Neural progenitor cell (in vitro differentiated cells): ENCODE data around the gene AMBN. TPM values are rescaled to one million over a fixed set of nuclear protein-coding genes. Genes with fewer than 3 reads are reported as not detected.

Experiments
- DNase-seq: peaks from one replicate; pipeline ENCODE4 v3.0.0-alpha.2; 2016; ENCODE audit warnings: low spot score
- H2AFZ ChIP-seq: fragments of 200-600 bp; sonication (generic); replicated peaks from 2 replicates; pipeline ENCODE4 v1.6.1; 2016; ENCODE audit warnings: antibody characterized with exemption
- H3F3A ChIP-seq: fragments of 200-600 bp; sonication (generic); 2 replicates; pipeline ENCODE4 v1.6.1; 2016; ENCODE audit warnings: antibody characterized with exemption, low read depth
- H3K27ac ChIP-seq: fragments of 200-600 bp; sonication (generic); 2 replicates; pipeline ENCODE4 v1.5.1; 2016; ENCODE audit warnings: mild to moderate bottlenecking
- H3K27me3 ChIP-seq: fragments of 200-600 bp; sonication (generic); 2 replicates; pipeline ENCODE4 v1.6.1; 2016; ENCODE audit warnings: mild to moderate bottlenecking, moderate library complexity
- H3K36me3 ChIP-seq: fragments of 200-600 bp; sonication (generic); 2 replicates; pipeline ENCODE4 v1.5.1; 2016
- H3K4me1 ChIP-seq: fragments of 200-600 bp; sonication (generic); 2 replicates; pipeline ENCODE4 v1.6.1; 2016; ENCODE audit warnings: mixed run types
- H3K4me2 ChIP-seq: fragments of 200-600 bp; sonication (generic); 2 replicates; pipeline ENCODE4 v1.6.1; 2016
- H3K4me3 ChIP-seq: fragments of 200-600 bp; sonication (generic); 2 replicates; pipeline ENCODE4 v1.5.1; 2016
- H3K79me2 ChIP-seq: fragments of 200-600 bp; sonication (generic); 2 replicates; pipeline ENCODE4 v1.6.1; 2016; ENCODE audit warnings: low read depth
- H3K9ac ChIP-seq: fragments of 200-600 bp; sonication (generic); 2 replicates; pipeline ENCODE4 v1.6.1; 2016
- H3K9me3 ChIP-seq: fragments of 200-600 bp; sonication (generic); 2 replicates; pipeline ENCODE4 v1.5.1; 2016; ENCODE audit warnings: low read depth
- H4K20me1 ChIP-seq: fragments of 200-600 bp; sonication (generic); 2 replicates; pipeline ENCODE4 v1.6.1; 2016; ENCODE audit warnings: low read depth
- H3K27ac Mint-ChIP-seq: 3 replicates; pipeline ENCODE4 v1.8.0; 2021; ENCODE audit warnings: mixed read lengths
- H3K27me3 Mint-ChIP-seq: 2 replicates; pipeline ENCODE4 v1.8.0; 2022; ENCODE audit warnings: low read depth, mild to moderate bottlenecking, inconsistent platforms, moderate library complexity, mixed read lengths; ENCODE audit not compliant: insufficient read depth
- H3K36me3 Mint-ChIP-seq: 3 replicates; pipeline ENCODE4 v1.8.0; 2021; ENCODE audit warnings: mixed read lengths
- H3K4me1 Mint-ChIP-seq: 3 replicates; pipeline ENCODE4 v1.8.0; 2021; ENCODE audit warnings: mixed read lengths
- H3K4me3 Mint-ChIP-seq: 3 replicates; pipeline ENCODE4 v1.8.0; 2021; ENCODE audit warnings: mild to moderate bottlenecking, moderate library complexity, mixed read lengths
- H3K9me3 Mint-ChIP-seq: 3 replicates; pipeline ENCODE4 v1.8.0; 2020; ENCODE audit warnings: mixed read lengths
- EZH2 ChIP-seq: fragments of 200-600 bp; sonication (generic); IDR thresholded peaks from 2 replicates; pipeline ENCODE4 v1.6.1; 2017; ENCODE audit warnings: antibody characterized with exemption, mild to moderate bottlenecking, moderate library complexity
- EZH2phosphoT487 ChIP-seq: fragments of 200-600 bp; sonication (generic); IDR thresholded peaks from 2 replicates; pipeline ENCODE4 v1.6.1; 2017; ENCODE audit warnings: antibody characterized with exemption
- total RNA-seq: library from RNA; depleted of rRNA; stranded (reverse); fragments of >200 nt; gene quantifications from 2 replicates; pipeline ENCODE4 v1.2.3, GENCODE V29; 2015; ENCODE audit warnings: low replicate concordance
- TF ChIP-seq, protein P1 (sequence below): fragments of 200-600 bp; sonication (generic); IDR thresholded peaks from 2 replicates; pipeline ENCODE4 v1.5.1; 2017; ENCODE audit warnings: antibody characterized with exemption, mild to moderate bottlenecking

Gene AMBN
- total RNA-seq, 1 donor from 2014 or later, result not detected

DNA sequence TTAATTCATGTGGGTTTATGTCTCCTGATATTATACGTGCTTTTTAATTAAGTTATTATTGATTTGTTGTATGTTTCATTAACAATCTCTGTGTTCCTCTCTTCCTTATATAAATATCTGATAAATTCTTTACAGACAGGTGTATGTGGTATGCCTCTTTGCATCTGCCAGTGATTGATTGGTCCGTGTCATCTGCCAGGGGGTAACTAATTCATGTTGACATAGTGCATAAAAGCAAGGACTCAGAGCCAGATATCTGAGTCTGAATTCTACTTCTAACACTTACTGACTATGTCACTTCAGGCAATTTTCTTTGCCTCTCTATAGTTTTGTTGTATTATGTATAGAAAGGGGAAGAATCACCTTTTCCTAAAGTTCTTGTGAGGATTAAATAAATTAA lies 5.2 kb upstream of the AMBN start:
- Mint-ChIP-seq H3K27ac (no peak overlapping the region), H3K27me3 (peaks cover 2% of the 10 kb centered on the region), H3K4me1 (no peaks in the 10 kb centered on the region), H3K9me3 (no peaks in the 10 kb centered on the region), H3K36me3 (no peaks in the 10 kb centered on the region), H3K4me3 (no peak overlapping the region)
- H3K9ac ChIP-seq, result no peak overlapping the region
- no peak overlapping the region for H2AFZ ChIP-seq
- no peak overlapping the region for H3K4me2 ChIP-seq
- H3K79me2 ChIP-seq, result no peaks in the 10 kb centered on the region
- no peaks in the 10 kb centered on the region for H4K20me1 ChIP-seq
- H3K4me3 ChIP-seq, result no peak overlapping the region
- no peak for DNase-seq
- H3K27me3 ChIP-seq, result no peaks in the 10 kb centered on the region
- H3K36me3 ChIP-seq, result no peaks in the 10 kb centered on the region
- no peak overlapping the region for H3K27ac ChIP-seq
- no peaks in the 10 kb centered on the region for H3F3A ChIP-seq
- TF ChIP-seq EZH2 (no peak), EZH2phosphoT487 (no peak)
- TF ChIP-seq, protein P1, sequence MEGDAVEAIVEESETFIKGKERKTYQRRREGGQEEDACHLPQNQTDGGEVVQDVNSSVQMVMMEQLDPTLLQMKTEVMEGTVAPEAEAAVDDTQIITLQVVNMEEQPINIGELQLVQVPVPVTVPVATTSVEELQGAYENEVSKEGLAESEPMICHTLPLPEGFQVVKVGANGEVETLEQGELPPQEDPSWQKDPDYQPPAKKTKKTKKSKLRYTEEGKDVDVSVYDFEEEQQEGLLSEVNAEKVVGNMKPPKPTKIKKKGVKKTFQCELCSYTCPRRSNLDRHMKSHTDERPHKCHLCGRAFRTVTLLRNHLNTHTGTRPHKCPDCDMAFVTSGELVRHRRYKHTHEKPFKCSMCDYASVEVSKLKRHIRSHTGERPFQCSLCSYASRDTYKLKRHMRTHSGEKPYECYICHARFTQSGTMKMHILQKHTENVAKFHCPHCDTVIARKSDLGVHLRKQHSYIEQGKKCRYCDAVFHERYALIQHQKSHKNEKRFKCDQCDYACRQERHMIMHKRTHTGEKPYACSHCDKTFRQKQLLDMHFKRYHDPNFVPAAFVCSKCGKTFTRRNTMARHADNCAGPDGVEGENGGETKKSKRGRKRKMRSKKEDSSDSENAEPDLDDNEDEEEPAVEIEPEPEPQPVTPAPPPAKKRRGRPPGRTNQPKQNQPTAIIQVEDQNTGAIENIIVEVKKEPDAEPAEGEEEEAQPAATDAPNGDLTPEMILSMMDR, result no peak
- no peaks in the 10 kb centered on the region for H3K4me1 ChIP-seq
- no peaks in the 10 kb centered on the region for H3K9me3 ChIP-seq

GRCh38 chr4:70589785-70590184 lies 2.3 kb upstream of the AMBN start:
- Mint-ChIP-seq H3K27ac (no peak overlapping the region), H3K4me1 (no peaks in the 10 kb centered on the region), H3K9me3 (no peaks in the 10 kb centered on the region), H3K27me3 (peaks cover 2% of the 10 kb centered on the region), H3K36me3 (no peaks in the 10 kb centered on the region), H3K4me3 (no peak overlapping the region)
- no peaks in the 10 kb centered on the region for H3K27me3 ChIP-seq
- TF ChIP-seq EZH2, result no peak
- TF ChIP-seq, protein P1, result no peak
- TF ChIP-seq EZH2phosphoT487, result no peak
- H3K36me3 ChIP-seq, result no peaks in the 10 kb centered on the region
- no peak overlapping the region for H3K27ac ChIP-seq
- no peaks in the 10 kb centered on the region for H3K79me2 ChIP-seq
- no peaks in the 10 kb centered on the region for H3K9me3 ChIP-seq
- no peaks in the 10 kb centered on the region for H3K4me1 ChIP-seq
- H3K9ac ChIP-seq, result no peak overlapping the region
- no peaks in the 10 kb centered on the region for H3F3A ChIP-seq
- H3K4me3 ChIP-seq, result no peak overlapping the region
- H2AFZ ChIP-seq, result no peak overlapping the region
- no peak for DNase-seq
- no peak overlapping the region for H3K4me2 ChIP-seq
- no peaks in the 10 kb centered on the region for H4K20me1 ChIP-seq

- no peaks in the 10 kb centered on the region for H3K27me3 Mint-ChIP-seq
- no peaks in the 10 kb centered on the region for H3K4me1 Mint-ChIP-seq
- no peak overlapping the region for H2AFZ ChIP-seq
Observed at GRCh38 chr4:70594196-70594595, 2.1 kb downstream of the AMBN start.

More at GRCh38 chr4:70594196-70594595, 2.1 kb downstream of the AMBN start:
- Histone ChIP-seq H4K20me1 (no peaks in the 10 kb centered on the region), H3K9ac (no peak overlapping the region), H3K4me2 (no peak overlapping the region), H3K79me2 (no peaks in the 10 kb centered on the region), H3K27ac (no peak overlapping the region), H3K36me3 (no peaks in the 10 kb centered on the region), H3K4me3 (no peak overlapping the region), H3K27me3 (no peaks in the 10 kb centered on the region), H3F3A (no peaks in the 10 kb centered on the region), H3K4me1 (no peaks in the 10 kb centered on the region), H3K9me3 (no peaks in the 10 kb centered on the region)
- H3K4me3 Mint-ChIP-seq, result no peak overlapping the region
- TF ChIP-seq, protein P1, result no peak
- no peak for TF ChIP-seq EZH2phosphoT487
- TF ChIP-seq EZH2, result no peak
- H3K36me3 Mint-ChIP-seq, result no peaks in the 10 kb centered on the region
- DNase-seq, result no peak
- no peaks in the 10 kb centered on the region for H3K9me3 Mint-ChIP-seq
- no peak overlapping the region for H3K27ac Mint-ChIP-seq
